Loucy (cell line): Measurements from ENCODE around the gene NPB.

ENCODE experiments used
- H2AFZ ChIP-seq: fragments of 200-600 bp; sonication (generic); 2 replicates; pipeline ENCODE4 v1.6.0; 2016; ENCODE audit warnings: antibody characterized with exemption, mild to moderate bottlenecking, low read length, moderate library complexity
- H3F3A ChIP-seq: fragments of 200-600 bp; 2 replicates; pipeline ENCODE4 v1.6.0; 2016; ENCODE audit warnings: antibody characterized with exemption, low read depth, mild to moderate bottlenecking
- H3K27me3 ChIP-seq: fragments of 200-600 bp; sonication (generic); 2 replicates; pipeline ENCODE4 v1.6.1; 2014; ENCODE audit warnings: low read length, mild to moderate bottlenecking; ENCODE audit not compliant: insufficient read depth, poor library complexity, severe bottlenecking
- H3K36me3 ChIP-seq: fragments of 200-600 bp; sonication (generic); 2 replicates; pipeline ENCODE4 v1.6.1; 2016; ENCODE audit warnings: low read length; ENCODE audit not compliant: insufficient read depth
- H3K4me1 ChIP-seq: fragments of 200-600 bp; sonication (generic); 2 replicates; pipeline ENCODE4 v1.5.1; 2014; ENCODE audit warnings: low read length, mild to moderate bottlenecking; ENCODE audit not compliant: insufficient read depth, poor library complexity, severe bottlenecking
- H3K4me2 ChIP-seq: fragments of 200-600 bp; sonication (generic); 2 replicates; pipeline ENCODE4 v1.6.0; 2014; ENCODE audit warnings: antibody characterized with exemption, low read length, low read depth, mild to moderate bottlenecking; ENCODE audit not compliant: poor library complexity, severe bottlenecking
- H3K4me3 ChIP-seq: fragments of 200-600 bp; sonication (generic); 2 replicates; pipeline ENCODE4 v1.5.1; 2014; ENCODE audit warnings: low read length, mild to moderate bottlenecking, mixed read lengths; ENCODE audit not compliant: poor library complexity, severe bottlenecking
- H3K79me2 ChIP-seq: fragments of 200-600 bp; sonication (generic); 2 replicates; pipeline ENCODE4 v1.6.1; 2014; ENCODE audit warnings: low read length; ENCODE audit not compliant: insufficient read depth
- H3K9ac ChIP-seq: fragments of 200-600 bp; sonication (generic); 2 replicates; pipeline ENCODE4 v1.6.0; 2014; ENCODE audit warnings: mild to moderate bottlenecking, low read depth, low read length, moderate library complexity; ENCODE audit not compliant: poor library complexity, severe bottlenecking
- H3K9me2 ChIP-seq: fragments of 200-600 bp; sonication (generic); replicated peaks from 2 replicates; pipeline ENCODE4 v1.6.1; 2016; ENCODE audit warnings: low read depth, low read length, mixed read lengths
- H3K9me3 ChIP-seq: fragments of 200-600 bp; sonication (generic); 2 replicates; pipeline ENCODE4 v1.6.1; 2014; ENCODE audit warnings: mild to moderate bottlenecking, antibody characterized with exemption, low read length, low read depth; ENCODE audit not compliant: insufficient read depth
- H4K20me1 ChIP-seq: fragments of 200-600 bp; sonication (generic); 2 replicates; pipeline ENCODE4 v1.6.0; 2014; ENCODE audit warnings: antibody characterized with exemption, low read length, mild to moderate bottlenecking; ENCODE audit not compliant: insufficient read depth, poor library complexity, severe bottlenecking
- EZH2phosphoT487 ChIP-seq: fragments of 200-600 bp; IDR thresholded peaks from 2 replicates; pipeline ENCODE4 v1.6.1; 2018; ENCODE audit warnings: antibody characterized with exemption, mild to moderate bottlenecking, moderate library complexity, borderline replicate concordance
- TF ChIP-seq, protein P1 (sequence below): fragments of 200-600 bp; sonication (generic); conservative IDR thresholded peaks from 2 replicates; pipeline ENCODE4 v1.5.1; 2014; ENCODE audit warnings: mild to moderate bottlenecking, antibody characterized with exemption, low read length

NPB gene

DNA sequence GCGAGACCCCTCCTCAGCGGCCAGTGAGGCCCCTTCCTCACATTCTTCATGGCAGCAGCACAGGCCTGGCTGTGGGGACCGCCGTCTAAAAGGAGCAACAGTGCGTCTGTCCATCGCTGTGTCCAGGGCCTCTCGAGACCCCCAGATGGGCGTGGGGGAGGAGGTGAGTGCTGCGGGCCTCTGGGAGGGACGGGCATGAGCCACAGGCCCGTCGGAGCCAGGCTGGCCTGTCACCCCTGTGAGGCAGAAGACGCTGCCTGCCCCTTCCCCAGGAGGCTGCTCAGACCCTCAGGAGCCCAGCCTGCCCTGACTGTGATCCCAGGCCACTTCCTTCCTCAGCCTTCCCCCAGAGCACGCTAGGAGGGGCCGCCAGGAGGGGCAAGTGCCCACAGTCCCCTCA, 37.2 kb downstream of the NPB start:
- H3K4me2 ChIP-seq, result peak overlapping the region; percentile 69
- H3K9me2 ChIP-seq, result no peaks in the 10 kb centered on the region
- no peaks in the 10 kb centered on the region for H3K36me3 ChIP-seq
- H3K9ac ChIP-seq, result peak overlapping the region; percentile 38
- 0 out of 2 replicates have a peak overlapping the region, but pooled peaks have one; percentile 15 for H2AFZ ChIP-seq
- no peaks in the 10 kb centered on the region for H3K27me3 ChIP-seq
- TF ChIP-seq, protein P1, sequence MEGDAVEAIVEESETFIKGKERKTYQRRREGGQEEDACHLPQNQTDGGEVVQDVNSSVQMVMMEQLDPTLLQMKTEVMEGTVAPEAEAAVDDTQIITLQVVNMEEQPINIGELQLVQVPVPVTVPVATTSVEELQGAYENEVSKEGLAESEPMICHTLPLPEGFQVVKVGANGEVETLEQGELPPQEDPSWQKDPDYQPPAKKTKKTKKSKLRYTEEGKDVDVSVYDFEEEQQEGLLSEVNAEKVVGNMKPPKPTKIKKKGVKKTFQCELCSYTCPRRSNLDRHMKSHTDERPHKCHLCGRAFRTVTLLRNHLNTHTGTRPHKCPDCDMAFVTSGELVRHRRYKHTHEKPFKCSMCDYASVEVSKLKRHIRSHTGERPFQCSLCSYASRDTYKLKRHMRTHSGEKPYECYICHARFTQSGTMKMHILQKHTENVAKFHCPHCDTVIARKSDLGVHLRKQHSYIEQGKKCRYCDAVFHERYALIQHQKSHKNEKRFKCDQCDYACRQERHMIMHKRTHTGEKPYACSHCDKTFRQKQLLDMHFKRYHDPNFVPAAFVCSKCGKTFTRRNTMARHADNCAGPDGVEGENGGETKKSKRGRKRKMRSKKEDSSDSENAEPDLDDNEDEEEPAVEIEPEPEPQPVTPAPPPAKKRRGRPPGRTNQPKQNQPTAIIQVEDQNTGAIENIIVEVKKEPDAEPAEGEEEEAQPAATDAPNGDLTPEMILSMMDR, result no peak
- no peak for TF ChIP-seq EZH2phosphoT487
- peaks cover 10% of the 10 kb centered on the region for H3K4me1 ChIP-seq
- H4K20me1 ChIP-seq, result no peaks in the 10 kb centered on the region
- peak overlapping the region; percentile 40 for H3K4me3 ChIP-seq
- H3K79me2 ChIP-seq, result peaks cover 6% of the 10 kb centered on the region; the same call in 1 of the 2 replicates
- no peaks in the 10 kb centered on the region for H3F3A ChIP-seq
- no peaks in the 10 kb centered on the region for H3K9me3 ChIP-seq

DNA sequence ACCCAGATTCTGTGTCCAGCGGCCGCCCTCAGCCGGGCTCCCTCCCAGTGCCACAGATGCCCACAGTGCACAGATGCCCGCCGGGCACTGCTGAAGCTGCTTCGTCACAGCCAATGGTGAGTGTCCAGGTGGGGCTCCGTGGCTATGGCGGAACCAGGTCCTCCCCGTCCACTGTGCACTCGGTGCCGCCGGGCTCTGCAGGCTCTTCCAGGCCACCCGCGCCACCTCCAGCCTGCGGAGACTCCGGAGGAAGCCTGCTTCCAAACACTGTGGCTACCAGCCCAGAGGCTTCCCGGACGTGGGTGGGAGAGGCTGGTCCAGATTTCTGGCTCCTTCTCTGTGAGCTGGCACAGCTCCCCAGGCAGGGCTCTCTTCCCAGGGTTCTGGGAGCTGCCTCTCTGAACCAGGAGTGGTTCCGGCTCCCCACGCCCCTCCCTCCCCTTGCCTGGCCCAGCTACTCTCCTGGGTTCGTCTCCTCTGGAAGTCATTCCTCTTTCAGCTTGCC, 37.9 kb downstream of the NPB start:
- TF ChIP-seq EZH2phosphoT487, result no peak
- TF ChIP-seq, protein P1, result no peak
- Histone ChIP-seq H3K9me3 (no peaks in the 10 kb centered on the region), H3K79me2 (peaks cover 6% of the 10 kb centered on the region; the same call in 1 of the 2 replicates), H4K20me1 (no peaks in the 10 kb centered on the region), H3F3A (no peaks in the 10 kb centered on the region), H3K4me1 (peaks cover 10% of the 10 kb centered on the region), H3K4me3 (no peak overlapping the region), H3K36me3 (no peaks in the 10 kb centered on the region), H2AFZ (no peak overlapping the region), H3K9me2 (no peaks in the 10 kb centered on the region), H3K27me3 (no peaks in the 10 kb centered on the region), H3K4me2 (peak overlapping the region; percentile 69), H3K9ac (peak overlapping the region; percentile 38)

DNA sequence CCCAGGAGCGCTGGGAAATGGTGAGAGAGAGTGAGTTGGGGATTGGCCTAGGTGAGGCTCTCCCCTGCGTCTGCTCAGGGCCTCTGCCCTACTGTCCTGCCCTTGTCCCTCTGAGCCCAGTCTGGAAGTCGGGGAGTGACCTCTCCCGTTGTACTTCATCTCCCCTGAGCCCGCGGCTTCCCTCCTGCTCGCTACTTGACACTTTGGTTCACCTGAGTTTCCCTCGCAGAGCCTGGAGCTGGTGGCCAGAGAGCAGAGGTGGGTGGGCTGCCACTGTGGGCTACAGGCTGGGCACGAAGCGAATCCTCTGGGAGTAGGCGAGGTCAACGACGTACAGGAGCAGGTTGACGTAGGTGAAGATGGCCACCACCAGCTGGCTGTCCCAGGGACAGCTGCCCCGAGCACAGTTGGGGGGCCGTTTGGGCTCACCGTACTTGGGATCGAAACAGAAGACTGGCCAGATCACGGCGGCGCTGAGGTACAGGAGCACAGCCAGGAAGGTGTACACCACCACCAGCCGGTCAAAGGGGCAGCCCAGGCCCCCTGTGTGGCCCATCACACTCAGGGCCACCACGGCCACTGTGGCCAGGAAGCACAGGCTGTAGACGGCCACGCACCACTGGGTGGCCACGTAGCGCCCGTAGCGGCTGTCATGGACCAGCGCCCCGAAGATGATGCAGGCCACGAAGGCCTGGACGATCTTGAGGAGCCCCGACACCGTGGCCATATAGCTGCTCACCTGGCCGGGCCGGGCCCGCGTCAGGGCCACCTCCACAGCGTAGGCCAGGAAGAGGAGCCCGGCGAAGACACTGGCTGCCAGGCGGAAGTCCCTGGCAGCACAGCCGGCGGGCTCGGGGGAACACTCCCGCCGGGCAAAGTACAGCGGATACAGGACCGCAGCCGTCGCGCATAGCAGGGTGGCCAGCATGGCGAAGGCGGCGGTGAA, 38.8 kb downstream of the NPB start:
- no peak overlapping the region for H3K9ac ChIP-seq
- no peaks in the 10 kb centered on the region for H3K36me3 ChIP-seq
- H3K79me2 ChIP-seq, result peaks cover 6% of the 10 kb centered on the region; the same call in 1 of the 2 replicates
- no peaks in the 10 kb centered on the region for H3K27me3 ChIP-seq
- no peaks in the 10 kb centered on the region for H3F3A ChIP-seq
- TF ChIP-seq EZH2phosphoT487, result no peak
- TF ChIP-seq, protein P1, result no peak
- no peaks in the 10 kb centered on the region for H3K9me3 ChIP-seq
- no peaks in the 10 kb centered on the region for H3K9me2 ChIP-seq
- H2AFZ ChIP-seq, result no peak overlapping the region
- no peaks in the 10 kb centered on the region for H4K20me1 ChIP-seq
- H3K4me2 ChIP-seq, result no peak overlapping the region
- H3K4me1 ChIP-seq, result peaks cover 10% of the 10 kb centered on the region
- H3K4me3 ChIP-seq, result no peak overlapping the region
